ENCODE results near the gene VIM.
A peak's percentile ranks its signal among the peaks of the same experiment; 100 is the strongest.

- TF ChIP-seq MAFK (IDR thresholded peaks at IDR 0.05; ENCODE audit: low read depth, low read length) (no peak), CTCF (conservative IDR thresholded peaks at IDR 0.05; ENCODE audit: low read depth, low read length) (0 out of 2 replicates have a peak, but pooled peaks have one; percentile 8), ELK1 (IDR thresholded peaks at IDR 0.05; ENCODE audit: borderline replicate concordance, low read depth, low read length) (no peak), POLR2A (IDR thresholded peaks at IDR 0.05; ENCODE audit: low read depth, low read length) (peak; percentile 98), MXI1 (IDR thresholded peaks at IDR 0.05; ENCODE audit: borderline replicate concordance, low read depth, low read length) (peak; percentile 89; the same call in 1 of the 2 replicates), SMC3 (IDR thresholded peaks at IDR 0.05; ENCODE audit: low read depth, low read length) (no peak), CHD1 (IDR thresholded peaks at IDR 0.05; ENCODE audit: low read depth, low read length) (no peak), RFX5 (IDR thresholded peaks at IDR 0.05; ENCODE audit: low read depth, low read length) (no peak), MAZ (IDR thresholded peaks at IDR 0.05; ENCODE audit: borderline replicate concordance, low read depth, low read length) (peak; percentile 48; the same call in 1 of the 2 replicates), CEBPB (IDR thresholded peaks at IDR 0.05; ENCODE audit: low read depth, low read length) (no peak)
Measured at GRCh38 chr10:17229016-17229716, 1.1 kb downstream of the VIM start.

Data from IMR-90 (cell line).